Endothelial cell of umbilical vein (primary cell): ENCODE data around the gene LMNTD1. TPM values are rescaled to one million over a fixed set of nuclear protein-coding genes. Genes with fewer than 3 reads are reported as not detected.

Experiments
- BruUV-seq: library from RNA; stranded (reverse); fragments of 400-500 nt; replicated peaks from 2 replicates; lab custom pipeline; 2021; lab: Mats Ljungman, UMichigan
- CTCF ChIA-PET: fragments of 300-600, 350-600 bp; sonication (Branson Sonifier 250); formaldehyde crosslinking; loops from one replicate; lab custom pipeline; 2021; ENCODE audit warnings: antibody characterized with exemption, inconsistent platforms; lab: Charles Lee
- POLR2A ChIA-PET: fragments of 300-600, 350-600 bp; sonication (Branson Sonifier 250); formaldehyde crosslinking; loops from one replicate; lab custom pipeline; 2021; ENCODE audit warnings: antibody characterized with exemption, inconsistent platforms; lab: Charles Lee
- DNase-seq: peaks from one replicate; pipeline ENCODE4 v3.0.0-alpha.2; 2011; ENCODE audit warnings: low read depth, low spot score
- FAIRE-seq: peaks from 2 replicates; lab custom pipeline; 2011; peaks lifted over from hg19 to GRCh38; lab: Jason Lieb, UNC
- H2AFZ ChIP-seq: 2 replicates; pipeline ENCODE4 v1.6.0; 2012; ENCODE audit warnings: low read depth, low read length, control low read depth, inconsistent platforms
- H3K27ac ChIP-seq: 2 replicates; pipeline ENCODE4 v1.5.1; 2011; ENCODE audit warnings: low read depth, mild to moderate bottlenecking, control low read depth, low read length, moderate library complexity; ENCODE audit not compliant: insufficient read depth
- H3K27me3 ChIP-seq, 2 experiments: 2 replicates each; pipeline versions ENCODE4 v1.6.0 to v1.6.1; 2011; ENCODE audit warnings: low read length in 2 of 2, mixed read lengths in 1 of 2; ENCODE audit not compliant: control insufficient read depth in 2 of 2, insufficient read depth in 2 of 2
- H3K36me3 ChIP-seq, 2 experiments: 2 replicates in 1 of 2; 3 replicates in 1 of 2; pipeline ENCODE4 v1.5.1; 2011; ENCODE audit warnings: low read length in 2 of 2, mild to moderate bottlenecking in 1 of 2, moderate library complexity in 1 of 2; ENCODE audit not compliant: control insufficient read depth in 2 of 2, insufficient read depth in 2 of 2; ENCODE audit errors: extremely low read depth in 1 of 2
- H3K4me1 ChIP-seq: 3 replicates; pipeline ENCODE4 v1.5.1; 2011; ENCODE audit warnings: mild to moderate bottlenecking, low read length; ENCODE audit not compliant: control insufficient read depth, insufficient read depth; ENCODE audit errors: extremely low read depth
- H3K4me2 ChIP-seq: 2 replicates; pipeline ENCODE4 v1.6.1; 2011; ENCODE audit warnings: low read length, control low read depth, mixed read lengths; ENCODE audit not compliant: insufficient read depth
- H3K4me3 ChIP-seq, 3 experiments: fragments of 200-600 bp in 1 of 3; sonication (generic), shearing (Covaris generic) in 1 of 3; replicated peaks in 1 of 3; 2 replicates each; pipeline ENCODE4 v1.5.1; 2011 to 2016; ENCODE audit warnings: control low read depth in 3 of 3, low read length in 3 of 3, mild to moderate bottlenecking in 2 of 3, inconsistent platforms in 1 of 3, low read depth in 1 of 3, moderate library complexity in 1 of 3; ENCODE audit not compliant: insufficient read depth in 1 of 3
- H3K79me2 ChIP-seq: 2 replicates; pipeline ENCODE4 v1.6.0; 2012; ENCODE audit warnings: low read length, inconsistent platforms; ENCODE audit not compliant: control insufficient read depth, insufficient read depth
- H3K9ac ChIP-seq: replicated peaks from 2 replicates; pipeline ENCODE3; 2011; ENCODE audit warnings: low read length, control low read depth; ENCODE audit not compliant: insufficient read depth; ENCODE audit errors: extremely low read depth
- H3K9me1 ChIP-seq: replicated peaks from 3 replicates; pipeline ENCODE4 v1.6.0; 2011; ENCODE audit warnings: mild to moderate bottlenecking, low read length; ENCODE audit not compliant: control insufficient read depth, insufficient read depth; ENCODE audit errors: extremely low read depth
- H3K9me3 ChIP-seq: replicated peaks from 2 replicates; pipeline ENCODE4 v1.5.1; 2012; ENCODE audit warnings: low read length, inconsistent platforms; ENCODE audit not compliant: control insufficient read depth, insufficient read depth
- H4K20me1 ChIP-seq: replicated peaks from 2 replicates; pipeline ENCODE3; 2011; ENCODE audit warnings: mild to moderate bottlenecking, low read length; ENCODE audit not compliant: control insufficient read depth, insufficient read depth; ENCODE audit errors: extremely low read depth
- EZH2 ChIP-seq: IDR thresholded peaks from 2 replicates; pipeline ENCODE4 v1.6.1; 2012; ENCODE audit warnings: borderline replicate concordance, low read depth, mild to moderate bottlenecking, moderate library complexity, low read length, inconsistent platforms; ENCODE audit not compliant: severe bottlenecking
- FOS ChIP-seq: IDR thresholded peaks from 2 replicates; pipeline ENCODE4 v1.6.1; 2011; ENCODE audit warnings: mild to moderate bottlenecking, low read length, moderate library complexity, borderline replicate concordance; ENCODE audit not compliant: insufficient read depth
- GATA2 ChIP-seq: IDR thresholded peaks from 2 replicates; pipeline ENCODE4 v1.7.0; 2011; ENCODE audit warnings: low read depth, mild to moderate bottlenecking, moderate library complexity, mixed read lengths, low read length; ENCODE audit not compliant: insufficient read length, insufficient read depth
- JUN ChIP-seq: IDR thresholded peaks from 2 replicates; pipeline ENCODE4 v1.6.1; 2011; ENCODE audit warnings: borderline replicate concordance, low read depth; ENCODE audit not compliant: insufficient read length, insufficient read depth
- MAX ChIP-seq: IDR thresholded peaks from 2 replicates; pipeline ENCODE4 v1.6.1; 2011; ENCODE audit not compliant: insufficient read depth, insufficient read length
- MYC ChIP-seq: IDR thresholded peaks from one replicate; pipeline ENCODE4 v1.6.1; 2011; ENCODE audit warnings: mild to moderate bottlenecking, low read depth, low read length
- POLR2A ChIP-seq: IDR thresholded peaks from 2 replicates; pipeline ENCODE4 v1.6.1; 2012; ENCODE audit warnings: low read depth, mild to moderate bottlenecking, control low read depth, low read length
- POLR2AphosphoS5 ChIP-seq: IDR thresholded peaks from 2 replicates; pipeline ENCODE4 v1.6.1; 2012; ENCODE audit warnings: low read depth, mild to moderate bottlenecking, control low read depth, low read length, moderate library complexity; ENCODE audit not compliant: insufficient read depth
- dilution Hi-C: fragments of 300-500 bp; cut with MboI; formaldehyde crosslinking; loops from one replicate; pipeline ENCODE4 v1.15.0; 2019; ENCODE audit warnings: low sequenced_read_pairs; ENCODE audit not compliant: extremely low pct_ligation_motif_present
- intact Hi-C: fragments of 100-400 bp; cut with micrococcal nuclease; formaldehyde crosslinking; loops from one replicate; pipeline ENCODE4 v1.10.0; 2022
- polyA plus RNA-seq, 4 experiments: library from polyadenylated mRNA; depleted of rRNA in 3 of 4; stranded (reverse) in 3 of 4; unstranded in 1 of 4; fragments of >200 nt; gene quantifications; 2 replicates each; pipeline versions ENCODE4 v1.2.1 to v1.2.3, GENCODE V29; 2011 to 2012; ENCODE audit warnings: missing spikeins in 1 of 4
- total RNA-seq: library from RNA; stranded (reverse); gene quantifications from 2 replicates; pipeline ENCODE4 v1.2.3, GENCODE V29; 2021
- TF ChIP-seq, protein P1 (sequence below), 2 donors: IDR thresholded peaks; 1 replicate in 1 of 2; 2 replicates in 1 of 2; pipeline ENCODE4 v1.5.1; 2011; ENCODE audit warnings: low read length in 2 of 2, mild to moderate bottlenecking in 2 of 2, moderate library complexity in 2 of 2, control low read depth in 1 of 2, inconsistent platforms in 1 of 2, low read depth in 1 of 2; ENCODE audit not compliant: insufficient read depth in 1 of 2; ENCODE audit errors: extremely low read depth in 1 of 2

Gene LMNTD1
- total and polyA plus RNA-seq, 2 donors (not counting 3 experiments of a cell fraction or from before 2014, with no cell fraction given), result not detected

DNA sequence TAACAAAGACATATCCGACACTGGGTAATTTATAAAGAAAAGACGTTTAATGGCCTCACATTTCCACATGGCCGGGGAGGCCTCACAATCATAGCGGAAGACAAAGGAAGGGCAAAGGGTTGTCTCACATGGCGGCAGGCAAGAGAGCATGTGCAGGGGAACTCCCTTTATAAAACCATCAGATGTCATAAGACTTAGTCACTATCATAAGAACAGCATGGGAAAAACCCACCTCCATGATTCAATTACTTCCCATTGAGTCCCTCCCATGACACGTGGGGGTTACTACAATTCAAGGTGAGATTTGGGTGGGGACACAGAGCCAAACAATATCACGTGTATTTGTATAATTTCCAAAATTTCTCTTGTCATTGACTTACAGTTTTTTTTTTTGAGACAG is 5.5 kb upstream of the LMNTD1 start:
- CTCF ChIA-PET, result interaction anchor here (1.4 to 2.1 kb wide), 2 partner anchors 124 to 462 kb away, joined by 3 to 23 read pairs; no protein-coding TSS in a partner anchor

More for the DNA sequence above, 5.5 kb upstream of the LMNTD1 start:
- H3K9me3 ChIP-seq, result no peaks in the 10 kb centered on the region
- no peaks in the 10 kb centered on the region for H4K20me1 ChIP-seq
- H3K4me3 ChIP-seq, result no peak overlapping the region
- no peak overlapping the region for H3K27ac ChIP-seq
- TF ChIP-seq EZH2, result no peak
- TF ChIP-seq FOS, result no peak
- no peak for TF ChIP-seq GATA2
- TF ChIP-seq POLR2A, result no peak
- no peak for TF ChIP-seq POLR2AphosphoS5
- TF ChIP-seq, protein P1, sequence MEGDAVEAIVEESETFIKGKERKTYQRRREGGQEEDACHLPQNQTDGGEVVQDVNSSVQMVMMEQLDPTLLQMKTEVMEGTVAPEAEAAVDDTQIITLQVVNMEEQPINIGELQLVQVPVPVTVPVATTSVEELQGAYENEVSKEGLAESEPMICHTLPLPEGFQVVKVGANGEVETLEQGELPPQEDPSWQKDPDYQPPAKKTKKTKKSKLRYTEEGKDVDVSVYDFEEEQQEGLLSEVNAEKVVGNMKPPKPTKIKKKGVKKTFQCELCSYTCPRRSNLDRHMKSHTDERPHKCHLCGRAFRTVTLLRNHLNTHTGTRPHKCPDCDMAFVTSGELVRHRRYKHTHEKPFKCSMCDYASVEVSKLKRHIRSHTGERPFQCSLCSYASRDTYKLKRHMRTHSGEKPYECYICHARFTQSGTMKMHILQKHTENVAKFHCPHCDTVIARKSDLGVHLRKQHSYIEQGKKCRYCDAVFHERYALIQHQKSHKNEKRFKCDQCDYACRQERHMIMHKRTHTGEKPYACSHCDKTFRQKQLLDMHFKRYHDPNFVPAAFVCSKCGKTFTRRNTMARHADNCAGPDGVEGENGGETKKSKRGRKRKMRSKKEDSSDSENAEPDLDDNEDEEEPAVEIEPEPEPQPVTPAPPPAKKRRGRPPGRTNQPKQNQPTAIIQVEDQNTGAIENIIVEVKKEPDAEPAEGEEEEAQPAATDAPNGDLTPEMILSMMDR (IDR thresholded peaks at IDR 0.05; ENCODE audit: extremely low read depth in 1 of 2, insufficient read depth in 1 of 2, low read depth in 1 of 2, low read length in 2 of 2), result no peak
- TF ChIP-seq MAX, result no peak
- TF ChIP-seq JUN, result no peak
- no peak for TF ChIP-seq MYC
- intact Hi-C loops, result loop anchor here (1.0 to 10.0 kb wide), 4 partner anchors 122 to 470 kb away; partner anchors contain the start of gene RASSF8
- H3K4me1 ChIP-seq, result no peaks in the 10 kb centered on the region
- DNase-seq (no peak), FAIRE-seq (no peak)
- H3K9ac ChIP-seq, result no peak overlapping the region
- no peaks in the 10 kb centered on the region for H3K36me3 ChIP-seq
- H3K79me2 ChIP-seq, result no peaks in the 10 kb centered on the region
- no peak overlapping the region for H2AFZ ChIP-seq
- no TSS peak for BruUV-seq
- dilution Hi-C loops, result no loop called here
- no peaks in the 10 kb centered on the region for H3K9me1 ChIP-seq
- POLR2A ChIA-PET, result no interaction called here
- no peak overlapping the region for H3K4me2 ChIP-seq
- no peaks in the 10 kb centered on the region for H3K27me3 ChIP-seq
